Measurements from ENCODE around the gene OTULIN.

Gene OTULIN

DNA sequence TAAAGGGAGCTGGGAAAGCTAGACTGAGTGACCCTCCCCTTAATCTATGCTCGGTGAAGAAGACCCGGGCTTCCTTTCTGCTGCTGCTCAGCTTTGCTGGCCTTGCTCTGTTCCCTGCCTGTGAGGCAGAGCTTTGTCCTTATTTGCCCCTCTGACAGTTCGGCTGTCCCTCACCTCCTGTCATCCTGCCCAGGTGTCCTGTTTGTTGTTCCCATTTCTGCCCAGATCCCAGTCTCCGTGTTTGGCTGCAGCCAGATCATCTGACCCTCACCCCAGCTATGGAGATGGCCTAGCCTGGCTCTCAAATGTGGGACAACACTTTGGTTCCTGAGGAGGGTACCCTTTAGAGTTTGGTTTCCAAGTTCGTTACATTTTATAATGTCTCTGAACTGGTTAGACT is 20.2 kb downstream of the OTULIN start:
- peaks cover 21% of the 10 kb centered on the region for H3K79me2 ChIP-seq (ENCODE audit: insufficient read depth, low read length)
- no peaks in the 10 kb centered on the region for H3K4me1 ChIP-seq (ENCODE audit: insufficient read depth, low read length)
- no peak overlapping the region for H3K4me2 ChIP-seq (ENCODE audit: insufficient read depth, low read length)
- DNase-seq (no peak), ATAC-seq (ENCODE audit: insufficient read depth, low read depth) (no peak)
- no peaks in the 10 kb centered on the region for H3K27me3 ChIP-seq (ENCODE audit: insufficient read depth, low read length, poor library complexity)
- H3K9ac ChIP-seq (ENCODE audit: low read depth, low read length): no peak overlapping the region
- no peaks in the 10 kb centered on the region for H3K9me3 ChIP-seq (ENCODE audit: insufficient read depth, low read length, severe bottlenecking)
- TF ChIP-seq EZH2 (IDR thresholded peaks at IDR 0.05; ENCODE audit: borderline replicate concordance, low read depth, low read length, severe bottlenecking): no peak
- TF ChIP-seq CTCF (IDR thresholded peaks at IDR 0.05; ENCODE audit: borderline replicate concordance, extremely low read depth, low read length, poor library complexity, severe bottlenecking): no peak
- peaks cover 95% of the 10 kb centered on the region for H3K36me3 ChIP-seq (ENCODE audit: insufficient read depth, low read length)
- no peak overlapping the region for H2AFZ ChIP-seq (ENCODE audit: low read depth, low read length)
- peaks cover 22% of the 10 kb centered on the region for H4K20me1 ChIP-seq (ENCODE audit: insufficient read depth, low read length)
- no peak overlapping the region for H3K4me3 ChIP-seq (ENCODE audit: low read depth in 1 of 2, low read length in 2 of 2)
- H3K27ac ChIP-seq (ENCODE audit: low read length): no peak overlapping the region

DNA sequence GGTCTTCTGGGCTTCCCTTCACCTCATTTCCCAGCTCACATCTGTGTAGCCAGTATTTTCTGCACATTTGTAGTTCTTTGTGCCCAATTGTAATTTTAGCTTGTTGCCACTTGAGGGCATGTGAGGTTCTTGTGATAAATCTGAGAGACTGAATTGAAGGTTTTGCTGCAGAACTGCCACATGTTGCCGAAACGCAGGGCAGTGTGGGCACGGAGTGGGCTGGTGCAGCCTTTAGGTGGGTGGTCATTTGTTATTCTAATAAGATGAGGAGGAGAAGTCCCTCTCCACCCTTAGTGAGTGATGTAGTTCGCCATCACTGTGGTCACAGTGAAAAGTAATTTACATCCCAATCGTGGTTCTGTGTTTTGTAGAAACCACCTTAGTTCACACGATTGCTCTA is 21.2 kb downstream of the OTULIN start:
- no peak for TF ChIP-seq EZH2 (IDR thresholded peaks at IDR 0.05; ENCODE audit: borderline replicate concordance, low read depth, low read length, severe bottlenecking)
- peak; percentile 74 for TF ChIP-seq CTCF (IDR thresholded peaks at IDR 0.05; ENCODE audit: borderline replicate concordance, extremely low read depth, low read length, poor library complexity, severe bottlenecking)
- Histone ChIP-seq H3K27me3 (ENCODE audit: insufficient read depth, low read length, poor library complexity) (no peaks in the 10 kb centered on the region), H3K9ac (ENCODE audit: low read depth, low read length) (no peak overlapping the region), H3K27ac (ENCODE audit: low read length) (peak overlapping the region; percentile 2; the same call in 1 of the 2 replicates), H3K79me2 (ENCODE audit: insufficient read depth, low read length) (peaks cover 21% of the 10 kb centered on the region), H2AFZ (ENCODE audit: low read depth, low read length) (no peak overlapping the region), H4K20me1 (ENCODE audit: insufficient read depth, low read length) (peaks cover 16% of the 10 kb centered on the region), H3K4me1 (ENCODE audit: insufficient read depth, low read length) (no peaks in the 10 kb centered on the region), H3K4me2 (ENCODE audit: insufficient read depth, low read length) (no peak overlapping the region), H3K36me3 (ENCODE audit: insufficient read depth, low read length) (peaks cover 95% of the 10 kb centered on the region), H3K4me3 (ENCODE audit: low read depth in 1 of 2, low read length in 2 of 2) (no peak overlapping the region), H3K9me3 (ENCODE audit: insufficient read depth, low read length, severe bottlenecking) (no peaks in the 10 kb centered on the region)
- DNase-seq (peak; percentile 29), ATAC-seq (ENCODE audit: insufficient read depth, low read depth) (peak; percentile 79)

DNA sequence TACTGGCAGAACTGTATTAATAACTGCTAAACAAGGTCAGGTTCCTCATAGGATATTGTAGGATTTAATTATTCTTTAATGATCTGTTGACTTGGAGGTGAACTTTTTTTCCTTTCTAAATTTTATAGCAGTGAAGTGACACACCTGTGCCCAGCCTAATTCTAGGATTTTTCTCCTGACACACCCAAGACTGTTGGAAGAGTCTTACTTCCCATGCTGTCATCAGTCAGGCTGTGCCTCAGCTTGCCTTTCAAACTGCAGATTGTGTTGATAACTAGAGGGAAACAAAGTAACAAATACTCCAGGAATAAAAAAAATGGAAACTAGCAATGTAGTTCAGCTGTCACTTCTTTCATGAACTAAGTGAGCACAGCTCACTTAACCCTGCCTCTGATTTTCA is 22.0 kb downstream of the OTULIN start:
- Histone ChIP-seq H3K9me3 (ENCODE audit: insufficient read depth, low read length, severe bottlenecking) (no peaks in the 10 kb centered on the region), H2AFZ (ENCODE audit: low read depth, low read length) (no peak overlapping the region), H4K20me1 (ENCODE audit: insufficient read depth, low read length) (peaks cover 16% of the 10 kb centered on the region), H3K9ac (ENCODE audit: low read depth, low read length) (no peak overlapping the region), H3K4me1 (ENCODE audit: insufficient read depth, low read length) (no peaks in the 10 kb centered on the region), H3K36me3 (ENCODE audit: insufficient read depth, low read length) (peaks cover 95% of the 10 kb centered on the region), H3K79me2 (ENCODE audit: insufficient read depth, low read length) (peaks cover 18% of the 10 kb centered on the region), H3K27me3 (ENCODE audit: insufficient read depth, low read length, poor library complexity) (no peaks in the 10 kb centered on the region), H3K4me2 (ENCODE audit: insufficient read depth, low read length) (no peak overlapping the region), H3K27ac (ENCODE audit: low read length) (no peak overlapping the region), H3K4me3 (ENCODE audit: low read depth in 1 of 2, low read length in 2 of 2) (no peak overlapping the region)
- TF ChIP-seq EZH2 (IDR thresholded peaks at IDR 0.05; ENCODE audit: borderline replicate concordance, low read depth, low read length, severe bottlenecking): no peak
- TF ChIP-seq CTCF (IDR thresholded peaks at IDR 0.05; ENCODE audit: borderline replicate concordance, extremely low read depth, low read length, poor library complexity, severe bottlenecking): no peak
- DNase-seq (no peak), ATAC-seq (ENCODE audit: insufficient read depth, low read depth) (no peak)

Data from DND-41 (cell line).